HepG2 (cell line): ENCODE results near the gene SULT2B1. TPM values are rescaled to one million over a fixed set of nuclear protein-coding genes. Genes with fewer than 3 reads are reported as not detected.

ENCODE experiments used
- ASH2L ChIP-seq: fragments of 300-600, 200-600 bp; sonication (generic); IDR thresholded peaks from 2 replicates; pipeline ENCODE4 v1.7.0; 2017; ENCODE audit warnings: low read depth, mild to moderate bottlenecking, moderate library complexity, mixed read lengths, low read length; ENCODE audit not compliant: insufficient read length
- CBX2 ChIP-seq, 2 experiments: fragments of 200-600 bp in 1 of 2; sonication (generic); formaldehyde crosslinking in 1 of 2; IDR thresholded peaks; 2 replicates each; pipeline versions ENCODE4 v1.7.0 to v1.8.1; 2018 to 2022; ENCODE audit warnings: low read depth in 2 of 2, low read length in 1 of 2, mild to moderate bottlenecking in 1 of 2, missing genetic modification reagents in 1 of 2
- DNMT1 ChIP-seq: sonication (generic); formaldehyde crosslinking; IDR thresholded peaks from 2 replicates; pipeline ENCODE4 v1.5.1; 2020; ENCODE audit warnings: mild to moderate bottlenecking, missing genetic modification reagents
- FOSL1 ChIP-seq: sonication (generic); formaldehyde crosslinking; IDR thresholded peaks from 2 replicates; pipeline ENCODE4 v1.9.0; 2021; ENCODE audit warnings: missing genetic modification reagents, borderline replicate concordance
- GABPB1 ChIP-seq: IDR thresholded peaks from 2 replicates; pipeline ENCODE4 v1.6.1; 2016; ENCODE audit warnings: mild to moderate bottlenecking, missing genetic modification reagents, moderate library complexity, missing compliant biosample characterization
- JARID2 ChIP-seq: sonication (generic); formaldehyde crosslinking; IDR thresholded peaks from 2 replicates; pipeline ENCODE4 v1.8.1; 2023; ENCODE audit warnings: missing genetic modification reagents, inconsistent platforms; ENCODE audit not compliant: insufficient replicate concordance
- LBX2 ChIP-seq: sonication (generic); formaldehyde crosslinking; IDR thresholded peaks from 2 replicates; pipeline ENCODE4 v1.5.0; 2020; ENCODE audit warnings: missing genetic modification reagents, mild to moderate bottlenecking, borderline replicate concordance
- NR2F6 ChIP-seq, 2 experiments: IDR thresholded peaks; 2 replicates each; pipeline ENCODE4 v1.6.1; 2016; ENCODE audit warnings: antibody characterized with exemption in 1 of 2, mild to moderate bottlenecking in 1 of 2
- NRL ChIP-seq: sonication (generic); formaldehyde crosslinking; IDR thresholded peaks from 2 replicates; pipeline ENCODE4 v1.5.0; 2020; ENCODE audit warnings: missing genetic modification reagents, mild to moderate bottlenecking, moderate library complexity, borderline replicate concordance
- RBM22 ChIP-seq: fragments of 200-400 bp; formaldehyde crosslinking; optimal IDR thresholded peaks from 2 replicates; pipeline ENCODE3; 2017; ENCODE audit warnings: mild to moderate bottlenecking, low read length, moderate library complexity
- RELA ChIP-seq: sonication (generic); formaldehyde crosslinking; IDR thresholded peaks from 2 replicates; pipeline ENCODE4 v1.4.0; 2020; ENCODE audit warnings: missing genetic modification reagents
- SIX1 ChIP-seq: sonication (generic); formaldehyde crosslinking; IDR thresholded peaks from 2 replicates; pipeline ENCODE4 v1.4.0; 2020; ENCODE audit warnings: missing genetic modification reagents, borderline replicate concordance
- ZNF446 ChIP-seq: sonication (generic); formaldehyde crosslinking; IDR thresholded peaks from 2 replicates; pipeline ENCODE4 v1.5.0; 2020; ENCODE audit warnings: mild to moderate bottlenecking, missing genetic modification reagents
- ZNF510 ChIP-seq: sonication (generic); formaldehyde crosslinking; IDR thresholded peaks from 2 replicates; pipeline ENCODE4 v1.4.0; 2020; ENCODE audit warnings: low read depth, mild to moderate bottlenecking, missing genetic modification reagents
- ZNF629 ChIP-seq: sonication (generic); formaldehyde crosslinking; conservative IDR thresholded peaks from 2 replicates; pipeline ENCODE4 v1.5.0; 2020; ENCODE audit warnings: missing genetic modification reagents
- ZNF646 ChIP-seq: sonication (generic); formaldehyde crosslinking; IDR thresholded peaks from 2 replicates; pipeline ENCODE4 v1.9.0; 2021; ENCODE audit warnings: mild to moderate bottlenecking, missing genetic modification reagents
- ZNF780A ChIP-seq: sonication (generic); formaldehyde crosslinking; IDR thresholded peaks from 2 replicates; pipeline ENCODE4 v1.8.0; 2022; ENCODE audit warnings: mild to moderate bottlenecking, missing genetic modification reagents, moderate library complexity
- polyA plus RNA-seq, 8 experiments: library from polyadenylated mRNA; depleted of rRNA in 3 of 8; stranded (reverse) in 7 of 8; unstranded in 1 of 8; fragments of >200 nt; fragmentation: Illumina TruSeq in 4 of 8; extraction: Trizol in 4 of 8; gene quantifications; 2 replicates each; pipeline versions ENCODE4 v1.2.1 to v1.2.3, GENCODE V29; 2011 to 2016; ENCODE audit warnings: low read depth in 4 of 8, missing spikeins in 1 of 8, mixed read lengths in 1 of 8; ENCODE audit not compliant: insufficient read depth in 1 of 8
- total RNA-seq, 5 experiments: library from RNA; depleted of rRNA; stranded (reverse); fragments of >200 nt; fragmentation: Illumina TruSeq; extraction: Trizol; gene quantifications; 2 replicates each; pipeline ENCODE4 v1.2.3, GENCODE V29; 2016; ENCODE audit warnings: low read depth in 1 of 5
- TF ChIP-seq, protein P1 (sequence below): sonication (generic); formaldehyde crosslinking; IDR thresholded peaks from 2 replicates; pipeline ENCODE4 v1.4.0; 2020; ENCODE audit warnings: missing genetic modification reagents
- TF ChIP-seq, protein P2 (sequence below): sonication (generic); formaldehyde crosslinking; IDR thresholded peaks from 2 replicates; pipeline ENCODE4 v1.5.0; 2020; ENCODE audit warnings: missing genetic modification reagents

SULT2B1 gene
- total and polyA plus RNA-seq, 2 of the 13 experiments (the other 11 are each of a cell fraction or from before 2014, with no cell fraction given), result 0.13 TPM; not detected in 1

GRCh38 chr19:48510421-48511268 is 41.3 kb upstream of the SULT2B1 start (continued):
- TF ChIP-seq, protein P1, sequence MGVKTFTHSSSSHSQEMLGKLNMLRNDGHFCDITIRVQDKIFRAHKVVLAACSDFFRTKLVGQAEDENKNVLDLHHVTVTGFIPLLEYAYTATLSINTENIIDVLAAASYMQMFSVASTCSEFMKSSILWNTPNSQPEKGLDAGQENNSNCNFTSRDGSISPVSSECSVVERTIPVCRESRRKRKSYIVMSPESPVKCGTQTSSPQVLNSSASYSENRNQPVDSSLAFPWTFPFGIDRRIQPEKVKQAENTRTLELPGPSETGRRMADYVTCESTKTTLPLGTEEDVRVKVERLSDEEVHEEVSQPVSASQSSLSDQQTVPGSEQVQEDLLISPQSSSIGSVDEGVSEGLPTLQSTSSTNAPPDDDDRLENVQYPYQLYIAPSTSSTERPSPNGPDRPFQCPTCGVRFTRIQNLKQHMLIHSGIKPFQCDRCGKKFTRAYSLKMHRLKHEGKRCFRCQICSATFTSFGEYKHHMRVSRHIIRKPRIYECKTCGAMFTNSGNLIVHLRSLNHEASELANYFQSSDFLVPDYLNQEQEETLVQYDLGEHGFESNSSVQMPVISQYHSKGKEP (CRISPR knock-in tag), result no peak
- TF ChIP-seq NR2F6 (IDR thresholded peaks at IDR 0.05) (no peak), NR2F6 (CRISPR knock-in tag; IDR thresholded peaks at IDR 0.05) (no peak), FOSL1 (no peak), NRL (no peak), GABPB1 (CRISPR knock-in tag) (peak; percentile 69), RBM22 (no peak), CBX2 (IDR thresholded peaks at IDR 0.05; ENCODE audit: low read depth, low read length) (no peak), CBX2 (CRISPR knock-in tag; IDR thresholded peaks at IDR 0.05; ENCODE audit: low read depth) (no peak), JARID2 (CRISPR knock-in tag) (no peak), ASH2L (no peak), LBX2 (CRISPR knock-in tag) (no peak), ZNF629 (CRISPR knock-in tag) (no peak), ZNF446 (CRISPR knock-in tag) (no peak), ZNF510 (no peak), ZNF780A (CRISPR knock-in tag) (no peak), RELA (CRISPR knock-in tag) (no peak), ZNF646 (no peak), DNMT1 (no peak), SIX1 (CRISPR knock-in tag) (no peak)
- TF ChIP-seq, protein P2, sequence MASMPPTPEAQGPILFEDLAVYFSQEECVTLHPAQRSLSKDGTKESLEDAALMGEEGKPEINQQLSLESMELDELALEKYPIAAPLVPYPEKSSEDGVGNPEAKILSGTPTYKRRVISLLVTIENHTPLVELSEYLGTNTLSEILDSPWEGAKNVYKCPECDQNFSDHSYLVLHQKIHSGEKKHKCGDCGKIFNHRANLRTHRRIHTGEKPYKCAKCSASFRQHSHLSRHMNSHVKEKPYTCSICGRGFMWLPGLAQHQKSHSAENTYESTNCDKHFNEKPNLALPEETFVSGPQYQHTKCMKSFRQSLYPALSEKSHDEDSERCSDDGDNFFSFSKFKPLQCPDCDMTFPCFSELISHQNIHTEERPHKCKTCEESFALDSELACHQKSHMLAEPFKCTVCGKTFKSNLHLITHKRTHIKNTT (CRISPR knock-in tag), result 0 out of 2 replicates have a peak, but pooled peaks have one; percentile 78
